ENCODE results near the gene PHLDA2. TPM values are rescaled to one million over a fixed set of nuclear protein-coding genes. Genes with fewer than 3 reads are reported as not detected.
"Not testable (repeated sequence)": the region's sequence is repeated elsewhere in the genome, so short reads cannot be mapped to it uniquely, and the experiment has no call there.

PHLDA2 gene
- total RNA-seq, 1 experiment from 2014 or later: 111 TPM

GRCh38 chr11:2911088-2911784 is 18.0 kb downstream of the PHLDA2 start:
- intact Hi-C loops (cut with micrococcal nuclease; ENCODE audit: unreplicated experiment): no loop called here
- Mint-ChIP-seq H3K27ac (ENCODE audit: unreplicated experiment) (peak overlapping the region; percentile 81), H3K36me3 (ENCODE audit: insufficient read depth, unreplicated experiment) (peaks cover 32% of the 10 kb centered on the region), H3K4me3 (ENCODE audit: low read depth, unreplicated experiment) (peak overlapping the region; percentile 56), H3K9me3 (ENCODE audit: low read depth, unreplicated experiment) (no peaks in the 10 kb centered on the region), H3K27me3 (ENCODE audit: unreplicated experiment) (no peaks in the 10 kb centered on the region), H3K4me1 (ENCODE audit: low read depth, unreplicated experiment) (peaks cover 44% of the 10 kb centered on the region)
- no TSS peak for BruUV-seq (replicated peaks)
- no peak for DNase-seq
- TF ChIP-seq CTCF (IDR thresholded peaks at IDR 0.05; ENCODE audit: unreplicated experiment): no peak
- CTCF ChIA-PET: interaction anchor here (1.8 to 2.9 kb wide), 3 partner anchors 8 to 19 kb away, joined by 7 to 12 read pairs (median 11); partner anchors contain the start of gene PHLDA2

DNA sequence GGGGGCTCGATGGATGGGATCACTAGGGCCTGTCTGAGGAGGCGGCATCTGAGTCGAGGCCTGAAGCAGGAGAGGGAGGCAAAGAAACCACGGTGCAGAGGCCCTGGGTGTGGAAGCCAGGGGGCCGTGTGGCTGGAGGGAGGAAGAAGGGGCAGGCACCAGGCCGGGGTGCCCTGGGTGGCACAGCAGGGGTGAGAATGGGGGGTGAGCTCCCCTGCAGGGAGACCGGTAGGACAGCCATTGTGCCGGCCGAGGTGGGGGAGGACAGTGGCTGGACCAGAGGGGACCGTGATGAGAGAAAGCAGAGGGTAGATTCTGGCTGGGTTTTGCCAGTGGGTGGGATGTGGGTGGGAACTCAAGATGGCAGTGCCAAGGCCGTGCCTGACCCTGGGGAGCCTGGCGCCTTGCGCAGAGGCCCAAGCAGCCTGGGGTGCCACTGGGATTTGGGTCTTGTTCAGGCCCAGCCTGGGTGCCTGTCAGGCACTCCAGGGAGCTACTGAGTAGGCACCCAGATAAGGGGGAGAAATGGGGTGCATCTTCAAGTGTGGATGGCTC is 18.7 kb downstream of the PHLDA2 start:
- CTCF ChIA-PET: interaction anchor here (2.1 kb wide), 1 partner anchor 18 kb away, joined by 11 read pairs; no protein-coding TSS in a partner anchor
- no peaks in the 10 kb centered on the region for H3K27me3 Mint-ChIP-seq (ENCODE audit: unreplicated experiment)
- DNase-seq: no peak
- H3K27ac Mint-ChIP-seq (ENCODE audit: unreplicated experiment): peak overlapping the region; percentile 81
- no TSS peak for BruUV-seq (replicated peaks)
- peak overlapping the region; percentile 33 for H3K4me3 Mint-ChIP-seq (ENCODE audit: low read depth, unreplicated experiment)
- H3K4me1 Mint-ChIP-seq (ENCODE audit: low read depth, unreplicated experiment): peaks cover 49% of the 10 kb centered on the region
- intact Hi-C loops (cut with micrococcal nuclease; ENCODE audit: unreplicated experiment): no loop called here
- no peak for TF ChIP-seq CTCF (IDR thresholded peaks at IDR 0.05; ENCODE audit: unreplicated experiment)
- H3K36me3 Mint-ChIP-seq (ENCODE audit: insufficient read depth, unreplicated experiment): peaks cover 32% of the 10 kb centered on the region
- H3K9me3 Mint-ChIP-seq (ENCODE audit: low read depth, unreplicated experiment): no peaks in the 10 kb centered on the region

DNA sequence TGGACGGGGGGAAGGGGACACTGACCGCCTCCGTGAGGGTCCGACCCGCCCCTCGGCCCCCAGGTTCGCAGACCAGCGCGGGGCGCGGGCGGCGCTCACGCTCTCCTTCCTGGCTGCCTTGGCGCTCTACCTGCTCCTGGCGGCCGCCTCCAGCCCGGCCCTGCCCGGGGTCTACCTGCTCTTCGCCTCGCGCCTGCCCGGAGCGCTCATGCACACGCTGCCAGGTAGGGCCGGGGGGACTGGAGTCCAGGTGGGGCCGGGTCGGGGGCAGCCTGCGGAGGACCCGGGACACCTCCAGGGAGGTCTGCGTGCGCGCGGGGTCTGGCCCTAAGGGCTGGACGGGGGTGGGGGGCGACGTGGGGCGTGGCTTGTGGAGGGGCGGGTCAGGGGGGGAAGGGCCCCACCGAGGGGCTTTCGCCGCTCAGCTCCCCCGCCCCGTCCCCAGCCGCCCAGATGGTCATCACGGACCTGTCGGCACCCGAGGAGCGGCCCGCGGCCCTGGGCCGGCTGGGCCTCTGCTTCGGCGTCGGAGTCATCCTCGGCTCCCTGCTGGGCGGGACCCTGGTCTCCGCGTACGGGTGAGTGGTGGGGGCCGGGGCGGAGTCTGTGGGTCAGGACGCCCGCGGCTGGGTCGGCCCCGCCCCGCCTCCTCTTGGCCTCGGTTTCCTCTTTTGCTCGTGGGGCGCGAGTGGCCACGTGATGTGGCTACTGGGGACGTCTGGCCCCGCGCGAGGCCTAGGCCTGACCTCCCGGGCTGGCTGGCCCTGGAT is 19.9 kb downstream of the PHLDA2 start:
- no peaks in the 10 kb centered on the region for H3K27me3 Mint-ChIP-seq (ENCODE audit: unreplicated experiment)
- peaks cover 61% of the 10 kb centered on the region for H3K4me1 Mint-ChIP-seq (ENCODE audit: low read depth, unreplicated experiment)
- intact Hi-C loops (cut with micrococcal nuclease; ENCODE audit: unreplicated experiment): no loop called here
- H3K9me3 Mint-ChIP-seq (ENCODE audit: low read depth, unreplicated experiment): peaks cover 4% of the 10 kb centered on the region
- H3K4me3 Mint-ChIP-seq (ENCODE audit: low read depth, unreplicated experiment): no peak overlapping the region
- DNase-seq: no peak
- CTCF ChIA-PET: no interaction called here
- H3K36me3 Mint-ChIP-seq (ENCODE audit: insufficient read depth, unreplicated experiment): peaks cover 40% of the 10 kb centered on the region
- no peak overlapping the region for H3K27ac Mint-ChIP-seq (ENCODE audit: unreplicated experiment)
- no peak for TF ChIP-seq CTCF (IDR thresholded peaks at IDR 0.05; ENCODE audit: unreplicated experiment)
- BruUV-seq (replicated peaks): no TSS peak

GRCh38 chr11:2908130-2908529 is 21.1 kb downstream of the PHLDA2 start:
- no peak overlapping the region for H3K4me3 Mint-ChIP-seq (ENCODE audit: low read depth, unreplicated experiment)
- no peak for DNase-seq
- H3K9me3 Mint-ChIP-seq (ENCODE audit: low read depth, unreplicated experiment): peaks cover 4% of the 10 kb centered on the region
- peaks cover 61% of the 10 kb centered on the region for H3K4me1 Mint-ChIP-seq (ENCODE audit: low read depth, unreplicated experiment)
- H3K27ac Mint-ChIP-seq (ENCODE audit: unreplicated experiment): no peak overlapping the region
- H3K36me3 Mint-ChIP-seq (ENCODE audit: insufficient read depth, unreplicated experiment): peaks cover 47% of the 10 kb centered on the region
- H3K27me3 Mint-ChIP-seq (ENCODE audit: unreplicated experiment): no peaks in the 10 kb centered on the region
- intact Hi-C loops (cut with micrococcal nuclease; ENCODE audit: unreplicated experiment): no loop called here
- no peak for TF ChIP-seq CTCF (IDR thresholded peaks at IDR 0.05; ENCODE audit: unreplicated experiment)
- CTCF ChIA-PET: no interaction called here
- no TSS peak for BruUV-seq (replicated peaks)

DNA sequence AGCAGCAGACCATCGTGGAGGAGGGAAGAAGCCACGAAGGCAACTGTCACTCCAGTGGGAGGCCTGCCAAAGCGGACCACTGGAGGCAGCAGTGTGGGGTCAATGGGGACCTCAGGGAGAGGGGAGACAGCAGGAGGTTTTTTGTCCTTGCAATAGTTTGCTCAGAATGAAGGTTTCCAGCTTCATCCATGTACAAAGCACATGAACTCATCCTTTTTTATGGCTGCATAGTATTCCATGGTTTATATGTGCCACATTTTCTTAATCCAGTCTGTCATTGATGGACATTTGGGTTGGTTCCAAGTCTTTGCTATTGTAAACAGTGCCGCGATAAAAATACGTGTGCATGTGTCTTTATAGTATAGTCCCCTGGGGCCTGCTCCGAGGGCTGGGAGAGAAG is 23.9 kb downstream of the PHLDA2 start:
- CTCF ChIA-PET; H3K4me3 Mint-ChIP-seq (ENCODE audit: low read depth, unreplicated experiment); DNase-seq; BruUV-seq (replicated peaks); H3K27ac Mint-ChIP-seq (ENCODE audit: unreplicated experiment); H3K9me3 Mint-ChIP-seq (ENCODE audit: low read depth, unreplicated experiment); H3K27me3 Mint-ChIP-seq (ENCODE audit: unreplicated experiment): not testable (repeated sequence)
- Mint-ChIP-seq H3K4me1 (ENCODE audit: low read depth, unreplicated experiment) (peaks cover 43% of the 10 kb centered on the region), H3K36me3 (ENCODE audit: insufficient read depth, unreplicated experiment) (peaks cover 31% of the 10 kb centered on the region)
- intact Hi-C loops (cut with micrococcal nuclease; ENCODE audit: unreplicated experiment): loop anchor here (2.0 kb wide), 1 partner anchor 26 kb away; no protein-coding TSS in a partner anchor
